Heart right ventricle (tissue), 16 donors: ENCODE measurements around the gene MBTD1. TPM values are rescaled to one million over a fixed set of nuclear protein-coding genes. Genes with fewer than 3 reads are reported as not detected.

Source experiments
- ATAC-seq, 8 donors: fragments of 200-7000 bp; cut with Tn5 transposase; one replicate each; pipeline ENCODE4 v1.9.1; 2020; ENCODE audit warnings: mild to moderate bottlenecking in 8 of 8, moderate library complexity in 8 of 8, moderate number of reproducible peaks in 1 of 8
- DNase-seq, 2 donors: peaks; one replicate each; pipeline ENCODE4 v3.0.0-alpha.2; 2020
- H3K27ac ChIP-seq, 10 donors: fragments of 200-600 bp; sonication (generic) in 2 of 10; one replicate each; pipeline versions ENCODE4 v1.5.0 to v1.8.0; 2020 to 2022; ENCODE audit warnings: mild to moderate bottlenecking in 3 of 10
- H3K27me3 ChIP-seq, 7 donors: fragments of 200-600 bp; one replicate each; pipeline ENCODE4 v1.8.0; 2021 to 2022; ENCODE audit warnings: mild to moderate bottlenecking in 2 of 7
- H3K36me3 ChIP-seq, 9 donors: fragments of 200-600 bp; sonication (generic) in 1 of 9; one replicate each; pipeline versions ENCODE4 v1.5.0 to v1.8.0; 2020 to 2022; ENCODE audit warnings: mild to moderate bottlenecking in 2 of 9
- H3K4me1 ChIP-seq, 9 donors: fragments of 200-600 bp; sonication (generic) in 1 of 9; one replicate each; pipeline versions ENCODE4 v1.5.0 to v1.8.0; 2020 to 2022; ENCODE audit warnings: mild to moderate bottlenecking in 4 of 9
- H3K4me3 ChIP-seq, 10 donors: fragments of 200-600 bp; sonication (generic) in 2 of 10; one replicate each; pipeline versions ENCODE4 v1.5.0 to v1.8.0; 2020 to 2022; ENCODE audit warnings: mild to moderate bottlenecking in 7 of 10, moderate library complexity in 2 of 10
- H3K9me3 ChIP-seq, 11 donors: fragments of 200-600 bp in 10 of 11; sonication (generic) in 2 of 11; one replicate each; pipeline versions ENCODE4 v1.5.0 to v1.8.0; 2013 to 2022; ENCODE audit warnings: mild to moderate bottlenecking in 2 of 11, control low read depth in 1 of 11, moderate library complexity in 1 of 11
- CTCF ChIP-seq, 9 donors: fragments of 200-600 bp; sonication (generic) in 2 of 9; IDR thresholded peaks; one replicate each; pipeline versions ENCODE4 v1.5.0 to v1.8.0; 2021 to 2022; ENCODE audit warnings: antibody characterized with exemption in 9 of 9, mild to moderate bottlenecking in 5 of 9, moderate library complexity in 1 of 9
- WGBS, 2 donors: extraction: QIAGEN DNeasy Blood & Tissue Kit; methylation state at CpG; one replicate each; pipeline ENCODE4 v1.1.7; 2013; ENCODE audit warnings: inconsistent platforms in 1 of 2; 5-methylcytosine and 5-hydroxymethylcytosine counted together
- intact Hi-C, 10 donors: fragments of 100-400 bp; cut with DNase I; formaldehyde crosslinking; loops; one replicate each; pipeline versions ENCODE4 v1.11.1 to v1.14.2; 2022
- polyA plus RNA-seq, 2 donors: library from polyadenylated mRNA; stranded (reverse); fragments of 200-250 nt; gene quantifications; one replicate each; pipeline ENCODE4 v1.2.3, GENCODE V29; 2013
- total RNA-seq, 10 donors: library from RNA; stranded (reverse); fragmentation: NEBNext Ultra II Directional in 3 of 10; extraction: Animal tissue kit (Norgen Biotek cat#: 25700) in 3 of 10; gene quantifications; one replicate each; pipeline versions ENCODE4 v1.2.1 to v1.2.4, GENCODE V29; 2021 to 2023
- donor health status: Arrhythmogenic right ventricular cardiomyopathy.
- donor health status: ischemic (EF 13 %, LVEDD 7.1; RV severe dilation, severe dysfunction).
- donor health status: healthy with polysubstance abuse.
- donor health status: DM: no; HTN: yes; CAD: no.
- donor health status: DM: no; HTN: no; CAD: no.
- donor health status: ischemic (EF 25% LVEDD 6.9; RV normal size, moderate dysfunction).
- donor health status: ischemic (EF 25% LVEDD 5.7; RV mildly dilated, moderate dysfunction).
- donor health status: healthy.
- donor health status: DM: yes; HTN: yes; CAD: no.
- donor health status: Ischemic cardiomyopathy.
- donor health status: ischemic (EF 35%, LVEDD 5.7; RV mildly dilated, moderate dysfunction).
- donor health status: nonischemic (EF 11% LVEDD 7.7; RV severe dilation, severe dysfunction).
- donor health status: DM: yes; HTN: yes; CAD: no.
- donor health status: PGD.
- donor health status: ischemic (EF 29% LVEDD 5.4; RV normal size, mild dysfunction).
- donor health status: nonischemic (EF 23%, LVEDD 6.1; RV moderate dilation, normal function).

Gene MBTD1
- total and polyA plus RNA-seq, 12 donors = 1.8 to 11.4 (median 6.9) TPM

- ATAC-seq (no peak), DNase-seq (no peak)
- peak overlapping the region in 1 of 10 donors; percentile 35 for H3K27ac ChIP-seq
- H3K36me3 ChIP-seq = peaks cover 0 to 99% (median 29%) of the 10 kb centered on the region in 9 donors
- no peaks in the 10 kb centered on the region for H3K9me3 ChIP-seq
- TF ChIP-seq CTCF (IDR thresholded peaks at IDR 0.05) = no peak
- H3K4me1 ChIP-seq = peaks cover 0 to 6% (median 0%) of the 10 kb centered on the region in 9 donors
- WGBS, 2 donors = 84 to 91% methylated on average over 1 of the region's 1 CpG
- H3K4me3 ChIP-seq = no peak overlapping the region
- no peaks in the 10 kb centered on the region for H3K27me3 ChIP-seq
- intact Hi-C loops = no loop called here
Measured at GRCh38 chr17:51214920-51215319, 44.9 kb downstream of the MBTD1 start.

GRCh38 chr17:51203838-51204237, 56.0 kb downstream of the MBTD1 start:
- H3K9me3 ChIP-seq = no peaks in the 10 kb centered on the region
- TF ChIP-seq CTCF (IDR thresholded peaks at IDR 0.05) = no peak
- peaks cover 0 to 100% (median 57%) of the 10 kb centered on the region in 9 donors for H3K36me3 ChIP-seq
- no peaks in the 10 kb centered on the region for H3K4me1 ChIP-seq
- DNase-seq = no peak
- H3K27ac ChIP-seq = no peak overlapping the region
- H3K27me3 ChIP-seq = no peaks in the 10 kb centered on the region
- intact Hi-C loops = no loop called here
- H3K4me3 ChIP-seq = no peak overlapping the region
- ATAC-seq = no peak

GRCh38 chr17:51200846-51201245, 59.0 kb downstream of the MBTD1 start:
- no peak for ATAC-seq
- no peaks in the 10 kb centered on the region for H3K9me3 ChIP-seq
- H3K36me3 ChIP-seq = peaks cover 0 to 100% (median 57%) of the 10 kb centered on the region in 9 donors
- WGBS, 2 donors = 85 to 93% methylated on average over 2 of the region's 2 CpGs
- H3K4me1 ChIP-seq = no peaks in the 10 kb centered on the region
- H3K4me3 ChIP-seq = no peak overlapping the region
- intact Hi-C loops = no loop called here
- no peak overlapping the region for H3K27ac ChIP-seq
- no peaks in the 10 kb centered on the region for H3K27me3 ChIP-seq
- DNase-seq = no peak
- no peak for TF ChIP-seq CTCF (IDR thresholded peaks at IDR 0.05)

- no peak for TF ChIP-seq CTCF (IDR thresholded peaks at IDR 0.05)
- Histone ChIP-seq H3K36me3 (peaks cover 0 to 100% (median 52%) of the 10 kb centered on the region in 9 donors), H3K9me3 (no peaks in the 10 kb centered on the region), H3K27ac (no peak overlapping the region), H3K27me3 (no peaks in the 10 kb centered on the region), H3K4me3 (no peak overlapping the region), H3K4me1 (no peaks in the 10 kb centered on the region)
- DNase-seq (no peak), ATAC-seq (no peak)
- 79 to 93% methylated on average over 5 to 6 of the region's 6 CpGs for WGBS, 2 donors
- intact Hi-C loops = no loop called here
Measured at GRCh38 chr17:51200295-51200694, 59.6 kb downstream of the MBTD1 start.
